Subcutaneous abdominal adipose tissue (tissue), 5 donors: ENCODE data around the gene MRPL53.

Experiments used
- H3K27ac ChIP-seq: one replicate; pipeline ENCODE4 v1.7.0; 2013; ENCODE audit warnings: low read depth, mild to moderate bottlenecking, inconsistent platforms, low read length, moderate library complexity
- H3K27me3 ChIP-seq, 5 donors: one replicate each; pipeline ENCODE4 v1.7.0; 2013; ENCODE audit warnings: low read length in 5 of 5, inconsistent platforms in 1 of 5; ENCODE audit not compliant: control insufficient read depth in 5 of 5, insufficient read depth in 4 of 5
- H3K36me3 ChIP-seq, 5 donors: one replicate each; pipeline ENCODE4 v1.7.0; 2013; ENCODE audit warnings: low read length in 5 of 5; ENCODE audit not compliant: control insufficient read depth in 5 of 5, insufficient read depth in 5 of 5
- H3K4me1 ChIP-seq, 5 donors: one replicate each; pipeline ENCODE4 v1.7.0; 2013; ENCODE audit warnings: low read length in 5 of 5, mild to moderate bottlenecking in 3 of 5, moderate library complexity in 1 of 5; ENCODE audit not compliant: control insufficient read depth in 5 of 5, insufficient read depth in 5 of 5
- H3K4me3 ChIP-seq, 5 donors: one replicate each; pipeline ENCODE4 v1.7.0; 2013; ENCODE audit warnings: low read length in 5 of 5, low read depth in 1 of 5
- H3K9ac ChIP-seq, 5 donors: one replicate each; pipeline ENCODE4 v1.7.0; 2013; ENCODE audit warnings: low read length in 5 of 5, mild to moderate bottlenecking in 4 of 5, moderate library complexity in 3 of 5
- H3K9me3 ChIP-seq, 5 donors: one replicate each; pipeline ENCODE4 v1.7.0; 2013; ENCODE audit warnings: low read length in 5 of 5; ENCODE audit not compliant: control insufficient read depth in 5 of 5
- donor health status: healthy.
- donor health status: healthy.
- donor health status: healthy.
- donor health status: healthy.
- donor health status: healthy.

Gene MRPL53

GRCh38 chr2:74440378-74441169 lies 31.9 kb downstream of the MRPL53 start:
- Histone ChIP-seq H3K9ac (peak overlapping the region; percentile 38 to 78 (median 73)), H3K4me3 (peak overlapping the region; percentile 70 to 84 (median 74)), H3K27me3 (peaks cover 0 to 5% (median 0%) of the 10 kb centered on the region in 5 donors), H3K27ac (peak overlapping the region; percentile 41), H3K36me3 (no peaks in the 10 kb centered on the region), H3K4me1 (peaks cover 3 to 47% (median 42%) of the 10 kb centered on the region in 5 donors), H3K9me3 (no peaks in the 10 kb centered on the region)

- Histone ChIP-seq H3K9me3 (no peaks in the 10 kb centered on the region), H3K36me3 (no peaks in the 10 kb centered on the region), H3K4me3 (peak overlapping the region; percentile 70 to 84 (median 74)), H3K4me1 (peaks cover 3 to 47% (median 42%) of the 10 kb centered on the region in 5 donors), H3K9ac (peak overlapping the region; percentile 5 to 78 (median 60)), H3K27ac (peak overlapping the region; percentile 41), H3K27me3 (peaks cover 0 to 5% (median 0%) of the 10 kb centered on the region in 5 donors)
Observed at GRCh38 chr2:74439803-74440377, 32.6 kb downstream of the MRPL53 start.

- Histone ChIP-seq H3K9ac (peak overlapping the region; percentile 5 to 78 (median 60)), H3K4me1 (peaks cover 3 to 45% (median 42%) of the 10 kb centered on the region in 5 donors), H3K9me3 (no peaks in the 10 kb centered on the region), H3K27me3 (peaks cover 0 to 5% (median 0%) of the 10 kb centered on the region in 5 donors), H3K4me3 (peak overlapping the region; percentile 70 to 84 (median 74)), H3K36me3 (no peaks in the 10 kb centered on the region), H3K27ac (peak overlapping the region; percentile 41)
Observed at GRCh38 chr2:74439373-74439772, 33.1 kb downstream of the MRPL53 start.

- H3K4me3 ChIP-seq = no peak overlapping the region
- H3K9ac ChIP-seq = no peak overlapping the region
- no peaks in the 10 kb centered on the region for H3K9me3 ChIP-seq
- H3K27ac ChIP-seq = no peak overlapping the region
- peaks cover 0 to 5% (median 0%) of the 10 kb centered on the region in 5 donors for H3K27me3 ChIP-seq
- peaks cover 3 to 40% (median 38%) of the 10 kb centered on the region in 5 donors for H3K4me1 ChIP-seq
- no peaks in the 10 kb centered on the region for H3K36me3 ChIP-seq
Observed at GRCh38 chr2:74438248-74438647, 34.2 kb downstream of the MRPL53 start.

GRCh38 chr2:74436848-74437695 lies 35.4 kb downstream of the MRPL53 start:
- H3K9ac ChIP-seq = no peak overlapping the region
- H3K27me3 ChIP-seq = peaks cover 0 to 5% (median 0%) of the 10 kb centered on the region in 5 donors
- peaks cover 0 to 6% (median 4%) of the 10 kb centered on the region in 5 donors for H3K36me3 ChIP-seq
- H3K4me1 ChIP-seq = peaks cover 3 to 39% (median 36%) of the 10 kb centered on the region in 5 donors
- H3K4me3 ChIP-seq = no peak overlapping the region
- H3K27ac ChIP-seq = no peak overlapping the region
- H3K9me3 ChIP-seq = no peaks in the 10 kb centered on the region

- Histone ChIP-seq H3K9ac (no peak overlapping the region), H3K9me3 (no peaks in the 10 kb centered on the region), H3K27me3 (peaks cover 0 to under 1% (median 0%) of the 10 kb centered on the region in 5 donors), H3K4me3 (no peak overlapping the region), H3K27ac (no peak overlapping the region), H3K36me3 (peaks cover 3 to 13% (median 9%) of the 10 kb centered on the region in 5 donors), H3K4me1 (peaks cover 3 to 30% (median 28%) of the 10 kb centered on the region in 5 donors)
Observed at GRCh38 chr2:74436111-74436805, 36.2 kb downstream of the MRPL53 start.

- H3K27ac ChIP-seq = no peak overlapping the region
- no peaks in the 10 kb centered on the region for H3K4me1 ChIP-seq
- no peaks in the 10 kb centered on the region for H3K27me3 ChIP-seq
- no peaks in the 10 kb centered on the region for H3K9me3 ChIP-seq
- no peak overlapping the region for H3K9ac ChIP-seq
- H3K4me3 ChIP-seq = no peak overlapping the region
- H3K36me3 ChIP-seq = peaks cover 3 to 70% (median 58%) of the 10 kb centered on the region in 5 donors
Observed at GRCh38 chr2:74430502-74430901, 42.0 kb downstream of the MRPL53 start.

- Histone ChIP-seq H3K4me3 (no peak overlapping the region), H3K27me3 (no peaks in the 10 kb centered on the region), H3K36me3 (peaks cover 3 to 76% (median 64%) of the 10 kb centered on the region in 5 donors), H3K9ac (no peak overlapping the region), H3K4me1 (no peaks in the 10 kb centered on the region), H3K27ac (no peak overlapping the region), H3K9me3 (no peaks in the 10 kb centered on the region)
Observed at GRCh38 chr2:74429487-74430451, 42.7 kb downstream of the MRPL53 start.
